ELF-1 (cell line): ENCODE data around the gene WIZ.

Experiments
- DNase-seq: peaks from one replicate; pipeline ENCODE4 v3.0.0-alpha.2; 2016; ENCODE audit warnings: low read depth, low spot score

Gene WIZ

GRCh38 chr19:15444505-15445226 is 5.1 kb downstream of the WIZ start:
- no peak for DNase-seq

DNA sequence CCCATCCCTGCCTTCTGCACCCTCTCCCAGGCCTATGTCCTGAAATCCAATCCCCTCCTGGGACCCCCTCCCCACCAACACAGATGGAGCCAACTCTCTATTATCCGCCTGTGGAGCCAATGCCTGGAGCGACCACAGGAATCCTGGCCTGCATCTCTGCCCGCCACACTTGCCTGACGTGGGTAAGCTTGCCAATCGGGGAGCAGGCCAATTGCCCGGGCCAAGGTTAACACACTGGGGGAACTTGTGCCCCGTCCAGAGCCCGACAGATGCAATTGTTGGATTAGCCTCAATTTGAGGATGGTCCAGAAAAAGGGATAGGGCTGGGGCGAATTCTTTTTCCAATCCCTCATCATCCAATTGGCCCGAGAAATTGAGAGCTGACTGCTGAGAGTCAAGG is 5.9 kb downstream of the WIZ start:
- no peak for DNase-seq

DNA sequence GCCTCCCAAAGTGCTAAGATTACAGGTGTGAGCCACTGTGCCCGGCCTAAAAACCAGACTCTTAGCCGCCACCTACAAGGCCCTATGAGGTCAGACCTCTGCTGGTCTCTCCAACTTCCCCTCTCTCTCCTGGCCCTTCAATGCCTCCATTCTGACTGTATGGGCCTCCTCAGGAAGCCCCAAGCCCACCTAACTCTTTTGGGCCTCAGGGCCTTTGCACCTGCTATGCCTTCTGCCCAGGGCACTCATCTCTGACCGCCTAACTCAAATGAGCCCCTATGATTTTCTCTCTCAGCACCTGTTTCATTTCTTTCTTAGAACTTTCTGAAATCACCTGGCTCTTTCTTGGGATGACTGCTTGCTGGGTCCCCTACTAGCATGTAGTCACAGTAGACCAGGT is 6.4 kb downstream of the WIZ start:
- no peak for DNase-seq

- no peak for DNase-seq
Measured at GRCh38 chr19:15442142-15442920, 7.4 kb downstream of the WIZ start.

- no peak for DNase-seq
Measured at GRCh38 chr19:15441317-15441716, 8.4 kb downstream of the WIZ start.

DNA sequence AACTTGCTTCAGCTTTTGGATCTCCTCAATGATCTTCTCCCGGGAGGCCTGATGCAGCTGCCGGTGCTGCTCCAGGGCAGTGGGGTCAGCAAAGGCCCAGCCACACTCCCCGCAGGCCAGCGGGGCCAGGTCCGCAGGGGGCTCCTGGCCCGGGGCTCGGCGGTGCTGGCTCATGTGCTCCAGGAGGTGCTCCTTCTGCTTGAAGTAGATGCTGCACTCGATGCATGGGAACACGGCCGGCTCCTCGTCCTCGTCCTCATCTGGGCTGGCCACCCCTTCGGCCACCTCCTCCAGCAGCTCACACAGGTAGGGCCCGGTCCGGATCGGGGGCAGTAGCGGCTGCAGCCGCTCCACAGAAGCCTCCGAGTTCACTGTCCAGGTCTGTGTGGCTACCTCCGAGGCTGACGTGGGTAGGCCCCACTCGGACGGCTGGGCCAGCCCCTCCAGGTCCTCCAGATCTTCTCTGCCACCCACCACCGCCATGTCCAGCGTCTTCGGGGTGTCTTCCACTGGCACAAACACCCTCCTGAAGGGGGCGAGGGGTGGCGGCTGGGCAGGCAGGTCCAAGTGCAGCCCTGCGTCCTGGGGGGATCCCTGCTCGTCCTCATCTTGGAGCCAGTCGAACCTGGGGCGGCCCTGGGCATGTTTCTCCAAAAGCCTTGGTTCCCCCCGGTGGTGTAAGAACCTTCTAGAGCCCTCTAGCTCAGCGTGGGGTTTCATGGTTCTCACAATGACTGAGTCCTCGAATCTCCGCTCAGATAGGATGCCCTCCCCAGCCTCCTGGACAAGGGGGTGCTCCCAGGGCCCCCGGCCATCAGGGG is 9.7 kb downstream of the WIZ start:
- DNase-seq, result no peak

- no peak for DNase-seq
Measured at GRCh38 chr19:15439078-15439799, 10.5 kb downstream of the WIZ start.

DNA sequence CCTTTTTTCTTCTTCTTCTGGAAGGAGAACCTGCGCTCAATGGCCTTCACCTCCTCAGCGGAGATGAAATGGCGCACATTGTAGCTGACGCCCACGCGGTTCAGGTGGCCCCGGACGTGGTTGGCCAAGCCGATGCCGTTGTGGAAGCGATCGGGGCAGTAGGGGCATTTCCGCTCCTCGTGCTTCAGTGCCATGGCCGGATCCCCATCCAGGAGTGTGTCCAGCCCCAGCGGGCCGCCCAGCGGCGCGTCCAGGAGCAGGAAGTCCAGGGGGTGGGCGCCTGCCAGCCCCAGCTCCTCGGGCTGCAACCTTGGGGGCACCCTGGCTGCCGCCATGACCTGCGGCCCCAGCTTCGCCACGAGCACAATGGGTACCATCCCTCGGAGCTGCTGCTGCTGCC is 11.2 kb downstream of the WIZ start:
- DNase-seq, result no peak

DNA sequence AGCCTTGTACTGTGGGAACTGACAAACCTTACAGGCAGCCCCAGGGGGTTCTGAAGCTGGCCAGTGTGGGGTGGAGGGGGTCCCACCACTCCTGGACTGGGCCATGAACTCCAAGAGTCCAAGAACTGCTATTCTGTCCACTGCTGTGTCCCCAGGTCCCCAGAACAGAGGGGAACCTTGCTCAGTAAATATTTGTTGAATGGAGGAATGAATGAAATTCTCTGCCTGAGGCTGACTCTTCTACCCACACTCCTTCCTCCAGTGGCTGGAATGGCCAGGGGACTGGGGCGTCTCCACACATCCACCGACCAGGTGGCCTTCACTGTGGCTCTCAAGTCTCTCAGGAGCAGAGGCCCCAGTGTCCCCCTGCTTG is 11.6 kb downstream of the WIZ start:
- DNase-seq, result no peak

DNA sequence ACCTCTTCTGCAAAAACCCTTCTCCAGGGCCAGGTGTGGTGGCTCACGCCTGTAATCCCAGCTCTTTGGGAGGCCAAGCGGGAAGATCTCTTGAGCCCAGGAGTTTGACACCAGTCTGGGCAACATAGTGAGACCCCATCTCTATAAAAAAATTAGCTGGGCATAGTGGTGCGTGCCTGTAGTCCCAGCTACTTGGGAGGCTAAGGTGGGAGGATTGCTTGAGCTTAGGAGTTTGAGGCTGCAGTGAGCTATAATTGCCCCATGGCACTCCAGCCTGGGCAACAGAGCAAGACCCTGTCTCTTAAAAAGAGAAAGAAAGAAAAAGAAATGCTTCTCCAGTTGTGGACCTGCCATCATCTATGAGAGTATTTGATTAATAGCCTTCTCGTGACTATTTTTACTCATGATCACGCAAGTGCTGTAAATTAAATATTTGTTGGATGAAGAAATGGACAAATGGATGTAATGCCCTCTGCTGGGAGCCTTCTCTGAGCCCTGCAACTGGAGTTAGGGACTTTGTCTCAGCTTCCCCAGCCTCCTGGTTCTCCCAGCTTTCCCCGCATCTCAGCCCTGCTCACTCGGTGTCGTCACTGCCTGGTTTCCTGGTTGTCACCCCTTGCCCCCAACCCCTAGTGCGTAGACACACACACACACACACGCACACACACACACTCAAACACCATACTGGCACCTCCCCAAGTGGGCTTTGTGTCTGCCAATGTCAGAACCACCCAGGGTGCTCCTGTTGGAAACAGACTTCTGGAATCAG is 12.2 kb downstream of the WIZ start:
- no peak for DNase-seq

DNA sequence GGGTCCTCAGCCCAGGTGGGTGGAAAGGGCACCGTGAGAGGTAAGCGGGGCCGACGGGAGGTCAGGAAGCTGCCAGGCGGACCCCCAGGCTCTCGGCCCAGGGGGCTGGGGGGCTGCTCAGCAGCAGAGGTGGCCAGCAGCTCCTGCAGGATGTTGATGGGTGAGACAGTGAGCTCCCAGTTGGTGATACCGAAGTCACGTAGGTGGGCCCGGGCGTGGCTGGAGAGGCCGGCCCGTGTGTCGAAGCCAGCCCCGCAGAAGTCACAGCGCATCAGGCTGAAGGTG is 13.0 kb downstream of the WIZ start:
- DNase-seq, result no peak

- no peak for DNase-seq
Measured at GRCh38 chr19:15436012-15436825, 13.5 kb downstream of the WIZ start.

DNA sequence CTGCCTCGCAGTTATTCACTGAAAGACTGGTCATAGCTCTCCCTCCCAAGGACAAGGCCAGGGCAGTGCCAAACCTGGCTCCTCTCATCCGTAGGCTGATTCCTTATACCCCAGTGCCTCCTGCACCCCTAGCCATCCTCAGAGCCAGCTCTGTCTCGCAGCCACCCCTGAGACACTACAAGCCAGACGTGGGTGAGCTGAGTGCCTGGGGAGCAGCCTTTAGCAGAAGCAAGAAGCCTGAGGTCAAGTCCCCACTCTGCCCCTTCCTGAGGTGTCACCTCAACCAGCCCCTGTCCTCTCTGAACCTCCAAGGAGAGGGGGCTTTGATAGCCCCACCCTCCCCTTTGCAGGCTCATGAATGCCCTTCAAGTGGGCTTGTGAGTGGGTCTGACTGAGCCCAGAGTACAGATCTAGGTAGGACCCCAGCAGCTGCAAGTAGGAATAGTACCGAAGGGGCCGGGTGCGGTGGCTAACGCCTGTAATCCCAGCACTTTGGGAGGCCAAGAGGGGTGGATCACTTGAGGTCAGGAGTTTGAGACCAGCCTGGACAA is 16.2 kb downstream of the WIZ start:
- no peak for DNase-seq

GRCh38 chr19:15432629-15433518 is 16.9 kb downstream of the WIZ start:
- peak; percentile 91 for DNase-seq

DNA sequence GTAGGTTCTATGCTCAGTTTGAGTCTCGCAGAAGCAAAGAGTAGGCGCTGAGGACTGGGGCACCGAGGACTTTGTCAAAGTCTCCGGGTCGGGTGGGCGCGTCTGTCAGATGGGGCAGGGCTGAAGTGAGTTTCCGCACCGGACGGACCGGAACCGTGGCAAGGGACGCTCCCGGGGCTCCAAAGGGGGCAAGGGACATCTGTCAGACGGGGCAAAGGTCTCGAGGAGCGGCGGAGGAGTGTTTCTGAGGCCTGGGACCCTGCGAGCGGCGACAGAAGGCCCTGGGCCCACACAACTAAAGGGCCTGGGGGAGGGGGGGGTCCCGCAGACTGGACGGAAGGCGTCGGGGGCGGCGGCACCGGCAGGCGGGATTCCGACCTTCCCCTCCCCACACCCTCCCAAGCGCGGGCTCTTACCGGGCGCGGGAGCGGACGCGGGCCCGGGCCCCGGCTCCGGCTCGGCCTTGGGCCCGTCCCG is 17.7 kb downstream of the WIZ start:
- DNase-seq, result no peak

- DNase-seq, result no peak
Measured at GRCh38 chr19:15431396-15432017, 18.2 kb downstream of the WIZ start.

DNA sequence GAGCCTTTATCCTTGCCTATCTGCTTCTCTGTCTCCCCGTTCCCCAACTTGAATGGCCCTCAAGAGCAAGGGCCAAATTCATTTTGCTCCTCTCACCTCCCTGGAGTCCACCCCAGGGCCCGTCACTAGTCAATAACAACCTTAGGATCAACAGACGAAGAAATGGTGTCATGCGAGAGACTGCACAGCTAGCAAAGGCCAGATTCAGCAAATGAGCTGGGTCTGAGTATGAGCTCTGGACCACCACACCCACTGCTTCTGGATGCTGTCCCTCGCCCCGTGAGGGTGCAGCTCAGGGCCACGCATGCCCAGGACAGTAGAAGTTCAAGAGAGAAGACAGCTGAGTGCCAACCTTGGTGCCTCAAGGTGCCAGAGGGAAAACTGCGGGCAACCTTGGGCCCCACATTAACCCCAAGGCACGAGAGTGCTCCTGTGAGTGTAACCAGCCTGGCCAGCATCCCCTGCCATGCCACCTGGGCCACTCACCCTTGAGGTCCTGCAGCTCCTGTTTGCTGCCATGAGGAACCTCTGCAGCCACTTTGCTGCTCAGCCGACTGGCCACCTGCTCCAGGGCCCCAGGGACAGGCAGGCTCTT is 19.1 kb downstream of the WIZ start:
- DNase-seq, result no peak

DNA sequence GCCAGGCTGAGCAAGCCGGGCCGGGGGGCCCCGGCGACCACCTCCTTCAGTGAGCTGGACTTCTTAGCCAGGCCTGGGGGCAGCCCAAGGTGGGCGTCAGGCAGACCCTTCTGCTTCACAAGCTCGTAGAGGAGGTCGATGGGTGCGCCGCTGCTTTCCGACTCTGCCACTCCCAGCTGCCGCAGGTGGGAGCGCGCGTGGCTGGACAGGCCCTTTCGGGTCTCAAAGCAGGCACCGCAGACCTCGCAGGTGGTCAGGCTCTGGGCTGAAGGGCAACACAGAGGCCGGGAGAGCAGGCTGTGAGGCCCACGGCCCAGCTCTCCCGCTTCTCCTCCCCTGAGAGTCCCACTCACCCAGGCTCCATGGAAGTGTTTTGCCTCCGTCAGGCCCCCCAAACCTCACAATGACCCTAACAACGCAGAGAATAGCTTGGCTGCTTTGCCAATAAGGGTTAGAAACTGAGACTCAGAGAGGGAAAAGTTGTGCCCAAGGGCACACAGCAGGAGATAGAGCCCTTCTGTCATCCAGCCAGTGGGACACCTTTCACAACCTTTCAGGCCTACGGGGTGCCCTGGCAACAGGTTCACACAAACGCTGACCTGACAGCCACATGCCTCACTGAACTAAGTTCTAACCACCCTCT is 19.8 kb downstream of the WIZ start:
- no peak for DNase-seq
